Keratinocyte (primary cell): ENCODE measurements around the gene C1QC. TPM values are rescaled to one million over a fixed set of nuclear protein-coding genes. Genes with fewer than 3 reads are reported as not detected.

ENCODE experiments used
- DNase-seq: peaks from one replicate; pipeline ENCODE4 v3.0.0-alpha.2; 2011; ENCODE audit warnings: low read depth, missing footprints, low spot score
- FAIRE-seq: peaks from 2 replicates; lab custom pipeline; 2011; peaks lifted over from hg19 to GRCh38; lab: Jason Lieb, UNC
- H2AFZ ChIP-seq: 2 replicates; pipeline ENCODE4 v1.6.0; 2012; ENCODE audit warnings: low read length, control low read depth, inconsistent platforms; ENCODE audit not compliant: control insufficient read depth
- H3K27ac ChIP-seq: 2 replicates; pipeline ENCODE4 v1.5.1; 2011; ENCODE audit warnings: low read length; ENCODE audit not compliant: control insufficient read depth, insufficient read depth
- H3K27me3 ChIP-seq: 3 replicates; pipeline ENCODE4 v1.6.0; 2011; ENCODE audit warnings: low read length; ENCODE audit not compliant: control insufficient read depth, insufficient read depth; ENCODE audit errors: extremely low read depth
- H3K36me3 ChIP-seq, 2 experiments: 2 replicates in 1 of 2; 3 replicates in 1 of 2; pipeline ENCODE4 v1.5.1; 2011; ENCODE audit warnings: low read length in 2 of 2, mild to moderate bottlenecking in 1 of 2; ENCODE audit not compliant: control insufficient read depth in 2 of 2, insufficient read depth in 2 of 2; ENCODE audit errors: extremely low read depth in 1 of 2
- H3K4me1 ChIP-seq: 3 replicates; pipeline ENCODE4 v1.5.1; 2011; ENCODE audit warnings: low read length; ENCODE audit not compliant: control insufficient read depth, insufficient read depth; ENCODE audit errors: extremely low read depth
- H3K4me2 ChIP-seq: 3 replicates; pipeline ENCODE4 v1.6.0; 2011; ENCODE audit warnings: low read depth, low read length; ENCODE audit not compliant: control insufficient read depth, insufficient read depth; ENCODE audit errors: extremely low read depth
- H3K4me3 ChIP-seq, 3 experiments: fragments of 200-600 bp in 1 of 3; sonication (generic) in 1 of 3; 2 replicates in 2 of 3; 3 replicates in 1 of 3; pipeline ENCODE4 v1.5.1; 2011 to 2016; ENCODE audit warnings: low read length in 3 of 3, mild to moderate bottlenecking in 3 of 3, control low read depth in 2 of 3, inconsistent platforms in 1 of 3, low read depth in 1 of 3, mixed read lengths in 1 of 3, mixed run types in 1 of 3, moderate library complexity in 1 of 3; ENCODE audit not compliant: control insufficient read depth in 2 of 3, insufficient read depth in 2 of 3; ENCODE audit errors: extremely low read depth in 1 of 3
- H3K79me2 ChIP-seq: 2 replicates; pipeline ENCODE4 v1.6.0; 2012; ENCODE audit warnings: low read length; ENCODE audit not compliant: control insufficient read depth, insufficient read depth
- H3K9ac ChIP-seq: 3 replicates; pipeline ENCODE4 v1.6.0; 2011; ENCODE audit warnings: low read length; ENCODE audit not compliant: control insufficient read depth, insufficient read depth; ENCODE audit errors: extremely low read depth
- H3K9me1 ChIP-seq: 3 replicates; pipeline ENCODE4 v1.6.0; 2011; ENCODE audit warnings: low read length; ENCODE audit not compliant: control insufficient read depth, insufficient read depth; ENCODE audit errors: extremely low read depth
- H3K9me3 ChIP-seq: 2 replicates; pipeline ENCODE4 v1.5.1; 2012; ENCODE audit warnings: low read depth, low read length; ENCODE audit not compliant: control insufficient read depth
- H4K20me1 ChIP-seq: 3 replicates; pipeline ENCODE4 v1.6.0; 2011; ENCODE audit warnings: low read length; ENCODE audit not compliant: control insufficient read depth, insufficient read depth; ENCODE audit errors: extremely low read depth
- EZH2 ChIP-seq: IDR thresholded peaks from one replicate; pipeline ENCODE4 v1.6.1; 2012; ENCODE audit warnings: inconsistent platforms, mild to moderate bottlenecking, low read length, moderate library complexity
- dilution Hi-C: fragments of 300-500 bp; cut with MboI; formaldehyde crosslinking; loops from one replicate; pipeline ENCODE4 v1.7.0; 2020; ENCODE audit warnings: low sequenced_read_pairs; ENCODE audit not compliant: extremely low pct_ligation_motif_present
- polyA plus RNA-seq, 5 experiments: library from polyadenylated mRNA; depleted of rRNA in 3 of 5; stranded (reverse) in 3 of 5; stranded (forward) in 1 of 5; unstranded in 1 of 5; fragments of >200 nt; gene quantifications; 1 replicate in 1 of 5; 2 replicates in 3 of 5; 3 replicates in 1 of 5; pipeline versions ENCODE4 v1.2.1 to v1.2.3, GENCODE V29; 2011 to 2012; ENCODE audit warnings: missing spikeins in 2 of 5, low read depth in 1 of 5, low replicate concordance in 1 of 5
- TF ChIP-seq, protein P1 (sequence below), 3 experiments: IDR thresholded peaks in 1 of 3; conservative IDR thresholded peaks in 1 of 3; optimal IDR thresholded peaks in 1 of 3; 2 replicates in 2 of 3; 3 replicates in 1 of 3; pipeline versions ENCODE3 to v1.5.1; 2011; ENCODE audit warnings: low read length in 3 of 3, mild to moderate bottlenecking in 3 of 3, moderate library complexity in 2 of 3, control low read depth in 1 of 3, inconsistent platforms in 1 of 3; ENCODE audit not compliant: insufficient read depth in 2 of 3; ENCODE audit errors: extremely low read depth in 1 of 3

The C1QC gene
- polyA plus RNA-seq, 1 donor (not counting 4 experiments of a cell fraction or from before 2014, with no cell fraction given) = not detected

DNA sequence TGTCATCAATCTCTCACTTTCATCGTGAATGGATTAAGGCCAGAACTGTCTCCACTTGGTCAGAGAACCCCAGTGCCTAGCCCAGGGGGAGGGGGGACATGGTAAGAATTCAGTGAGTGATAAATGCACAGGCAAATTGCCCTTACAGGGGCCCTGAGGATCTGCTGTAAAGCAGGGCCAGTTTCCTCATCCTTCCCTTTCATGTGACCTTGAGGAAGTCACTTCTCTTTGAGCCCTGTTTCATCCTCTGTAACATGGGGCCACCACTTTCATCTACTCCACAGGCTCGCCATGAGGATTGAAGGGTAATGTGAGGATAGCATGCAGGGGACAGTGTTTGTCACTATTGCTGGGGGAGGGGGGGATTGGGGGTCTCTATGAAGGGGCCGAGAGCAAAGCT lies 35.1 kb upstream of the C1QC start:
- Histone ChIP-seq H3K79me2 (no peaks in the 10 kb centered on the region), H3K27ac (no peak overlapping the region), H3K9me1 (no peaks in the 10 kb centered on the region), H3K36me3 (no peaks in the 10 kb centered on the region), H3K9me3 (no peaks in the 10 kb centered on the region), H3K4me1 (no peaks in the 10 kb centered on the region), H3K9ac (no peak overlapping the region), H2AFZ (no peak overlapping the region), H3K27me3 (peaks cover 19% of the 10 kb centered on the region), H4K20me1 (peaks cover 2% of the 10 kb centered on the region), H3K4me2 (no peak overlapping the region), H3K4me3 (no peak overlapping the region)
- DNase-seq (no peak), FAIRE-seq (no peak)
- dilution Hi-C loops = no loop called here
- TF ChIP-seq, protein P1, sequence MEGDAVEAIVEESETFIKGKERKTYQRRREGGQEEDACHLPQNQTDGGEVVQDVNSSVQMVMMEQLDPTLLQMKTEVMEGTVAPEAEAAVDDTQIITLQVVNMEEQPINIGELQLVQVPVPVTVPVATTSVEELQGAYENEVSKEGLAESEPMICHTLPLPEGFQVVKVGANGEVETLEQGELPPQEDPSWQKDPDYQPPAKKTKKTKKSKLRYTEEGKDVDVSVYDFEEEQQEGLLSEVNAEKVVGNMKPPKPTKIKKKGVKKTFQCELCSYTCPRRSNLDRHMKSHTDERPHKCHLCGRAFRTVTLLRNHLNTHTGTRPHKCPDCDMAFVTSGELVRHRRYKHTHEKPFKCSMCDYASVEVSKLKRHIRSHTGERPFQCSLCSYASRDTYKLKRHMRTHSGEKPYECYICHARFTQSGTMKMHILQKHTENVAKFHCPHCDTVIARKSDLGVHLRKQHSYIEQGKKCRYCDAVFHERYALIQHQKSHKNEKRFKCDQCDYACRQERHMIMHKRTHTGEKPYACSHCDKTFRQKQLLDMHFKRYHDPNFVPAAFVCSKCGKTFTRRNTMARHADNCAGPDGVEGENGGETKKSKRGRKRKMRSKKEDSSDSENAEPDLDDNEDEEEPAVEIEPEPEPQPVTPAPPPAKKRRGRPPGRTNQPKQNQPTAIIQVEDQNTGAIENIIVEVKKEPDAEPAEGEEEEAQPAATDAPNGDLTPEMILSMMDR (optimal IDR thresholded peaks at IDR 0.05 in 1 of 3, IDR thresholded peaks at IDR 0.05 in 1 of 3, conservative IDR thresholded peaks at IDR 0.05 in 1 of 3; ENCODE audit: extremely low read depth in 1 of 3, insufficient read depth in 2 of 3, low read length in 3 of 3) = no peak
- no peak for TF ChIP-seq EZH2

DNA sequence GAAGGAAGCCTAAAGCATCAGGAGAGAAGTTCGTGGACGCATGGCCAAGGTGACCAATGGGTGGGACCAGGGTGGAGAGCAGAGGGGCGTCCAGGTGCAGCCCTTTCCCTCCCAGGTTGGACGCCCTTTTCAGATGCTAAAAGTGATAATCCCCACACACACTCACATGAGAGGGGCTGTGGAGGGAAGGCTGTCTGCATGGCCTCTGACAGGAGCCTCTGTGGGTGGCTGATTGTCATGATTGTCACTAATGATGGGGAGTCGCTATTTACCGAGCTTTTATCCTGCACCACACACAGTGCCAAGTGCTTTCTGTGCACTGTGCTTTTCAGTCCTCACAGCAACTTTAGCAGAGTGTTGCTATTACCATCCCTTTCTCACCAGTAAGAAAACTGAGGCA lies 34.1 kb upstream of the C1QC start:
- H3K27me3 ChIP-seq = peaks cover 19% of the 10 kb centered on the region
- TF ChIP-seq, protein P1 (optimal IDR thresholded peaks at IDR 0.05 in 1 of 3, IDR thresholded peaks at IDR 0.05 in 1 of 3, conservative IDR thresholded peaks at IDR 0.05 in 1 of 3; ENCODE audit: extremely low read depth in 1 of 3, insufficient read depth in 2 of 3, low read length in 3 of 3) = no peak
- TF ChIP-seq EZH2 = no peak
- peaks cover 2% of the 10 kb centered on the region for H4K20me1 ChIP-seq
- H2AFZ ChIP-seq = no peak overlapping the region
- H3K9ac ChIP-seq = no peak overlapping the region
- dilution Hi-C loops = no loop called here
- FAIRE-seq (no peak), DNase-seq (no peak)
- no peaks in the 10 kb centered on the region for H3K4me1 ChIP-seq
- no peaks in the 10 kb centered on the region for H3K9me3 ChIP-seq
- no peak overlapping the region for H3K4me2 ChIP-seq
- H3K9me1 ChIP-seq = no peaks in the 10 kb centered on the region
- H3K79me2 ChIP-seq = no peaks in the 10 kb centered on the region
- no peak overlapping the region for H3K4me3 ChIP-seq
- H3K27ac ChIP-seq = no peak overlapping the region
- no peaks in the 10 kb centered on the region for H3K36me3 ChIP-seq
